ENCODE data around the gene ABI3.
"Not testable (repeated sequence)": the region's sequence is repeated elsewhere in the genome, so short reads cannot be mapped to it uniquely, and the experiment has no call there.

ABI3 gene

DNA sequence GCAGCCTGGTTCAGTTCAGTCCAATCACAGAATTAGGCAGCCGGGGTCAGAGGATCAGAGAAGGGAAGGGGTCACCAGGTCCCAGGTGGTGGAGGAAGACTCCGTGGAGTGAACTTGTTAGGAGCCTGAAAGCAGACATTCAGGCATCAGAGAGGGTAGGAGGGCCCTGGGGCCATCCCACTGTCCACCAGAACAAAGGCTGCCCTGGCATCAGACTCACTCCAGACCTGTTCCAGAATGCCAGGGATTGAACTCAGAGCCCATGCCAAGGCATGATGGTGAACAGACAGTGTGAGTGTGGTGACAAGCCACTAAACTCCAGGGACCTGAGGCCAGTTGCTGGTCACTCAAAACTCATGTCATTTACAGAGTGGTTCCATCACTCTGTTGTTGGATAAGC is 40.3 kb upstream of the ABI3 start:
- Histone ChIP-seq H3K4me2 (ENCODE audit: low read length) (no peak overlapping the region), H2AFZ (ENCODE audit: low read depth, low read length) (no peak overlapping the region), H3K9ac (ENCODE audit: low read length) (no peak overlapping the region), H3K79me2 (ENCODE audit: low read length) (no peaks in the 10 kb centered on the region), H3K4me1 (ENCODE audit: low read length) (no peaks in the 10 kb centered on the region), H3K4me3 (ENCODE audit: low read length) (no peak overlapping the region), H3K36me3 (replicated peaks; ENCODE audit: low read depth, low read length) (no peaks in the 10 kb centered on the region), H4K20me1 (ENCODE audit: insufficient read depth, low read length) (no peaks in the 10 kb centered on the region), H3K27ac (ENCODE audit: low read length) (no peak overlapping the region), H3K27me3 (ENCODE audit: low read depth, low read length) (peaks cover 36% of the 10 kb centered on the region), H3K9me3 (ENCODE audit: insufficient read depth, low read length) (no peaks in the 10 kb centered on the region)
- no peak for TF ChIP-seq EZH2phosphoT487 (IDR thresholded peaks at IDR 0.05; ENCODE audit: low read depth)
- TF ChIP-seq, protein P1, sequence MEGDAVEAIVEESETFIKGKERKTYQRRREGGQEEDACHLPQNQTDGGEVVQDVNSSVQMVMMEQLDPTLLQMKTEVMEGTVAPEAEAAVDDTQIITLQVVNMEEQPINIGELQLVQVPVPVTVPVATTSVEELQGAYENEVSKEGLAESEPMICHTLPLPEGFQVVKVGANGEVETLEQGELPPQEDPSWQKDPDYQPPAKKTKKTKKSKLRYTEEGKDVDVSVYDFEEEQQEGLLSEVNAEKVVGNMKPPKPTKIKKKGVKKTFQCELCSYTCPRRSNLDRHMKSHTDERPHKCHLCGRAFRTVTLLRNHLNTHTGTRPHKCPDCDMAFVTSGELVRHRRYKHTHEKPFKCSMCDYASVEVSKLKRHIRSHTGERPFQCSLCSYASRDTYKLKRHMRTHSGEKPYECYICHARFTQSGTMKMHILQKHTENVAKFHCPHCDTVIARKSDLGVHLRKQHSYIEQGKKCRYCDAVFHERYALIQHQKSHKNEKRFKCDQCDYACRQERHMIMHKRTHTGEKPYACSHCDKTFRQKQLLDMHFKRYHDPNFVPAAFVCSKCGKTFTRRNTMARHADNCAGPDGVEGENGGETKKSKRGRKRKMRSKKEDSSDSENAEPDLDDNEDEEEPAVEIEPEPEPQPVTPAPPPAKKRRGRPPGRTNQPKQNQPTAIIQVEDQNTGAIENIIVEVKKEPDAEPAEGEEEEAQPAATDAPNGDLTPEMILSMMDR (IDR thresholded peaks at IDR 0.05; ENCODE audit: low read depth, low read length) = no peak

DNA sequence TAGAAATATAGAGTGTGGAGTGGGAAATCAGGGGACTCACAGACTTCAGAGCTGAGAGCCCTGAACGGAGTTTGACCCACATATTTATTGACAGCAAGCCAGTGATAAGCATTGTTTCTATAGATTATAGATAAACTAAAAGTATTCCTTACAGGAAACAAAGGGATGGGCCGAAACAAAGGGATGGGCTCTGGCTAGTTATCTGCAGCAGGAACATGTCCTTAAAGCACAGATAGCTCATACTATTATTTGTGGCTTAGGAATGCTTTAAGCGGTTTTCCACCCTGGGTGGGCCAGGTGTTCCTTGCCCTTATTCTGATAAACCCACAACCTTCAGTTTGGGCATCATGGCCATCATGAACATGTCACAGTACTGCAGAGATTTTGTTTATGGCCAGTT is 39.8 kb upstream of the ABI3 start:
- not testable (repeated sequence) for H3K4me1 ChIP-seq (ENCODE audit: low read length); H2AFZ ChIP-seq (ENCODE audit: low read depth, low read length); H3K27ac ChIP-seq (ENCODE audit: low read length); H3K4me2 ChIP-seq (ENCODE audit: low read length); H3K9me3 ChIP-seq (ENCODE audit: insufficient read depth, low read length); H4K20me1 ChIP-seq (ENCODE audit: insufficient read depth, low read length); H3K4me3 ChIP-seq (ENCODE audit: low read length); H3K9ac ChIP-seq (ENCODE audit: low read length); H3K36me3 ChIP-seq (replicated peaks; ENCODE audit: low read depth, low read length); H3K79me2 ChIP-seq (ENCODE audit: low read length)
- H3K27me3 ChIP-seq (ENCODE audit: low read depth, low read length) = peaks cover 34% of the 10 kb centered on the region

DNA sequence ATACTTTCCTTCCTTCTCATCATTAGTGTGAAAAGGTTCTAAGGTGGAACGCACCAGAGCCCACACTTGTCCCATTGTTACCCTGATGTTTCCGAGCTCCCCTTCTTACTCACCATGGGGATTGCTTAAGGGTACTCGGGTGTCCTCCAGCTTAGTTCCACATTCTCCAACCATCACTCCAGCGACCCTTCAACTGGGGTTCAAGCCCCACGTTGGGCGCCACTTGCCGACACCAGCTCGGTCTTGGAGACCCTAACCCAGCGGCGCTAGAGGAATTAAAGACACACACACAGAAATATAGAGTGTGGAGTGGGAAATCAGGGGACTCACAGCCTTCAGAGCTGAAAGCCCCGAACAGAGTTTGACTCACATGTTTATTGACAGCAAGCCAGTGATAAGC is 34.5 kb upstream of the ABI3 start:
- H3K9me3 ChIP-seq (ENCODE audit: insufficient read depth, low read length); H4K20me1 ChIP-seq (ENCODE audit: insufficient read depth, low read length); H3K4me1 ChIP-seq (ENCODE audit: low read length); H2AFZ ChIP-seq (ENCODE audit: low read depth, low read length); H3K9ac ChIP-seq (ENCODE audit: low read length); H3K36me3 ChIP-seq (replicated peaks; ENCODE audit: low read depth, low read length); H3K27me3 ChIP-seq (ENCODE audit: low read depth, low read length); H3K4me3 ChIP-seq (ENCODE audit: low read length); H3K79me2 ChIP-seq (ENCODE audit: low read length); H3K4me2 ChIP-seq (ENCODE audit: low read length); H3K27ac ChIP-seq (ENCODE audit: low read length): not testable (repeated sequence)

DNA sequence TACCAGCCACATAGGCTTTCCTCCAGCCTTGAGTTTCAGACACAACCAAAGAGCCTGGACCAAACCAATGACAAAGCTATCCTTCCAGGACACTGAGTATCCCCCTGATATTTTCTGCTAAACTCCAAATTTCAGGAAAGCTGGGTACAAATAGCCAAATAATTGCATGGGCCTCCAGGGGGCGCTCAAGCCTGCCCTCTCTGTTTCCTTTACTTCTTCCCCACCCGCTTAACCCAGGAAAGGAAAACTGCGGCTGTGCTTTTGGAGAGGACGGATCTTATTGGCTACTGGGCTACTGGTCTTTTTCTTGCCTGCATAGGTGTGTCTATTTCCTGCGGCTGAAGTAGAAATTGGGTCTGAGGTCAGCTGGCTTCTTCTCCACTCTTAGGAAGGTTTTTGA is 30.2 kb upstream of the ABI3 start:
- no peak for TF ChIP-seq EZH2phosphoT487 (IDR thresholded peaks at IDR 0.05; ENCODE audit: low read depth)
- TF ChIP-seq, protein P1 (IDR thresholded peaks at IDR 0.05; ENCODE audit: low read depth, low read length) = peak; percentile 93
- Histone ChIP-seq H3K4me2 (ENCODE audit: low read length) (peak overlapping the region; percentile 60), H2AFZ (ENCODE audit: low read depth, low read length) (no peak overlapping the region), H3K79me2 (ENCODE audit: low read length) (no peaks in the 10 kb centered on the region), H3K27ac (ENCODE audit: low read length) (no peak overlapping the region), H3K36me3 (replicated peaks; ENCODE audit: low read depth, low read length) (no peaks in the 10 kb centered on the region), H4K20me1 (ENCODE audit: insufficient read depth, low read length) (no peaks in the 10 kb centered on the region), H3K4me1 (ENCODE audit: low read length) (no peaks in the 10 kb centered on the region), H3K9ac (ENCODE audit: low read length) (no peak overlapping the region), H3K4me3 (ENCODE audit: low read length) (no peak overlapping the region; the same call in 1 of the 2 replicates), H3K9me3 (ENCODE audit: insufficient read depth, low read length) (no peaks in the 10 kb centered on the region), H3K27me3 (ENCODE audit: low read depth, low read length) (no peaks in the 10 kb centered on the region)

DNA sequence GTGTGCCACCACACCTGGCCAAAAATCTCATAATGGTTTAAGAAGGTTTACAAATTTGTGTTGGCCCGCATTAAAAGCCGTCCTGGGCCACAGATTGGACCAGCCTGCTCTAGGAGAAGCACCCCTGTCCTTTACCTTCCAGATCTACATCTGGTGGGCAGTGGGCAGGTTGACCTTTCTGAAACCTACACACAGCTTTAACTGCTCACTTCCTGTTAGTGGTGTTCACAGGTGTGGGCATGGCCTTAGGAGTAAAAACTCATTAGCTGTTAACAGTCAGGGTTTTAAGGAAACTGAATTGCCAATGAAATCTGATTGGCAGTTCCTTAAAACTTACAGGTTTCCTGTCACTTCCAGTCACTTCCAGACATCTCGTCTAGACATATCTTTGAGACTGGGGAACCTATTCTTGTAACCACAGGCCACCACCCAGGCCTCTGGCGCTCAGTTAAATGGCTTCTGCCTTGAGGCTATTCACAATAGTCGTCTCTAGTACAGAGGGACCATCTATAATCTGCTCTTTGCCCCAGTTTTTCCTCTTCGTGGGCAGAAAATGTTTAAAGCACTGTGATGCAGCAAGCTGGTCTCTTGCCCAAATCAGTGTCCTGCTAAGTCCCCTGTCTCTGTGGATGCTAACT is 29.4 kb upstream of the ABI3 start:
- Histone ChIP-seq H3K79me2 (ENCODE audit: low read length) (no peaks in the 10 kb centered on the region), H3K27ac (ENCODE audit: low read length) (no peak overlapping the region), H3K9me3 (ENCODE audit: insufficient read depth, low read length) (no peaks in the 10 kb centered on the region), H3K9ac (ENCODE audit: low read length) (no peak overlapping the region), H3K4me2 (ENCODE audit: low read length) (no peak overlapping the region), H3K4me3 (ENCODE audit: low read length) (no peak overlapping the region), H3K27me3 (ENCODE audit: low read depth, low read length) (no peaks in the 10 kb centered on the region), H2AFZ (ENCODE audit: low read depth, low read length) (no peak overlapping the region), H4K20me1 (ENCODE audit: insufficient read depth, low read length) (no peaks in the 10 kb centered on the region), H3K4me1 (ENCODE audit: low read length) (no peaks in the 10 kb centered on the region), H3K36me3 (replicated peaks; ENCODE audit: low read depth, low read length) (no peaks in the 10 kb centered on the region)
- TF ChIP-seq, protein P1 (IDR thresholded peaks at IDR 0.05; ENCODE audit: low read depth, low read length) = no peak
- no peak for TF ChIP-seq EZH2phosphoT487 (IDR thresholded peaks at IDR 0.05; ENCODE audit: low read depth)
